HG02763 (cell line): Measurements from ENCODE around the gene TPPP2.
"Not testable (repeated sequence)": the region's sequence is repeated elsewhere in the genome, so short reads cannot be mapped to it uniquely, and the experiment has no call there.

Experiments
- ATAC-seq: cut with Tn5 transposase; IDR thresholded peaks from one replicate; pipeline ENCODE4 v1.9.1; 2021; ENCODE audit warnings: mild to moderate bottlenecking, moderate library complexity; ENCODE audit not compliant: unreplicated experiment

TPPP2 gene

GRCh38 chr14:21029917-21030316, at the start of gene TPPP2:
TSS of gene TPPP2 (plus strand) at chr14:21030217. CDS start at chr14:21030582, 365 bp downstream.
- no peak for ATAC-seq

GRCh38 chr14:20980906-20981305, 49.1 kb upstream of the TPPP2 start:
- ATAC-seq = no peak

GRCh38 chr14:20982646-20983369, 47.2 kb upstream of the TPPP2 start:
- ATAC-seq = no peak

- ATAC-seq = not testable (repeated sequence)
Measured at GRCh38 chr14:20985650-20986049, 44.4 kb upstream of the TPPP2 start.

GRCh38 chr14:20986811-20987210, 43.2 kb upstream of the TPPP2 start:
- ATAC-seq = no peak

GRCh38 chr14:20988717-20989470, 41.1 kb upstream of the TPPP2 start:
- no peak for ATAC-seq

- no peak for ATAC-seq
Measured at GRCh38 chr14:20989471-20989786, 40.6 kb upstream of the TPPP2 start.

GRCh38 chr14:20989787-20990600, 40.0 kb upstream of the TPPP2 start, which contains the start of gene METTL17:
TSS of gene METTL17 (plus strand) at chr14:20989980. CDS start at chr14:20990003, 23 bp downstream.
- peak; percentile 95 for ATAC-seq

- ATAC-seq = no peak
Measured at GRCh38 chr14:20996521-20996920, 33.5 kb upstream of the TPPP2 start.

- ATAC-seq = no peak
Measured at GRCh38 chr14:20997115-20997514, 32.9 kb upstream of the TPPP2 start.

- no peak for ATAC-seq
Measured at GRCh38 chr14:20997564-20997963, 32.5 kb upstream of the TPPP2 start.

GRCh38 chr14:20998139-20998538, 31.9 kb upstream of the TPPP2 start:
- ATAC-seq = no peak

- no peak for ATAC-seq
Measured at GRCh38 chr14:20998674-20999366, 31.2 kb upstream of the TPPP2 start, which contains the start of gene SLC39A2. TSS of gene SLC39A2 (plus strand) at chr14:20999293. CDS start at chr14:20999447, 154 bp downstream.

GRCh38 chr14:20999591-20999990, 30.4 kb upstream of the TPPP2 start:
- no peak for ATAC-seq

- no peak for ATAC-seq
Measured at GRCh38 chr14:21001218-21001617, 28.8 kb upstream of the TPPP2 start.

GRCh38 chr14:21003788-21004346, 26.1 kb upstream of the TPPP2 start:
- no peak for ATAC-seq

GRCh38 chr14:21009721-21010120, 20.3 kb upstream of the TPPP2 start:
- not testable (repeated sequence) for ATAC-seq

- ATAC-seq = no peak
Measured at GRCh38 chr14:21011136-21011535, 18.9 kb upstream of the TPPP2 start.

GRCh38 chr14:21014761-21015190, 15.2 kb upstream of the TPPP2 start:
- peak; percentile 60 for ATAC-seq

- ATAC-seq = no peak
Measured at GRCh38 chr14:21015312-21015711, 14.7 kb upstream of the TPPP2 start.
